Activated T-cell treated with anti-CD3 and anti-CD28 coated beads, Interleukin-2, amount 50 U/mL, for 24 hours (primary cell): ENCODE measurements around the gene C19orf67.
A peak's percentile ranks its signal among the peaks of the same experiment; 100 is the strongest.
"Not testable (repeated sequence)": the region's sequence is repeated elsewhere in the genome, so short reads cannot be mapped to it uniquely, and the experiment has no call there.

Source experiments
- DNase-seq: peaks from one replicate; pipeline ENCODE4 v3.0.0-alpha.2; 2020
- H3K27ac Mint-ChIP-seq: 2 replicates; pipeline ENCODE4 v1.8.0; 2020; ENCODE audit warnings: mild to moderate bottlenecking, mixed read lengths
- H3K27me3 Mint-ChIP-seq: 2 replicates; pipeline ENCODE4 v1.8.0; 2020; ENCODE audit warnings: mixed read lengths
- H3K36me3 Mint-ChIP-seq: 2 replicates; pipeline ENCODE4 v1.8.0; 2020; ENCODE audit warnings: low read depth, mixed read lengths
- H3K4me1 Mint-ChIP-seq: 2 replicates; pipeline ENCODE4 v1.8.0; 2020; ENCODE audit warnings: low read depth, mixed read lengths
- H3K4me3 Mint-ChIP-seq: 2 replicates; pipeline ENCODE4 v1.8.0; 2020; ENCODE audit warnings: mild to moderate bottlenecking, moderate library complexity, mixed read lengths
- H3K9me3 Mint-ChIP-seq: 2 replicates; pipeline ENCODE4 v1.8.0; 2020; ENCODE audit warnings: mixed read lengths

C19orf67 gene

DNA sequence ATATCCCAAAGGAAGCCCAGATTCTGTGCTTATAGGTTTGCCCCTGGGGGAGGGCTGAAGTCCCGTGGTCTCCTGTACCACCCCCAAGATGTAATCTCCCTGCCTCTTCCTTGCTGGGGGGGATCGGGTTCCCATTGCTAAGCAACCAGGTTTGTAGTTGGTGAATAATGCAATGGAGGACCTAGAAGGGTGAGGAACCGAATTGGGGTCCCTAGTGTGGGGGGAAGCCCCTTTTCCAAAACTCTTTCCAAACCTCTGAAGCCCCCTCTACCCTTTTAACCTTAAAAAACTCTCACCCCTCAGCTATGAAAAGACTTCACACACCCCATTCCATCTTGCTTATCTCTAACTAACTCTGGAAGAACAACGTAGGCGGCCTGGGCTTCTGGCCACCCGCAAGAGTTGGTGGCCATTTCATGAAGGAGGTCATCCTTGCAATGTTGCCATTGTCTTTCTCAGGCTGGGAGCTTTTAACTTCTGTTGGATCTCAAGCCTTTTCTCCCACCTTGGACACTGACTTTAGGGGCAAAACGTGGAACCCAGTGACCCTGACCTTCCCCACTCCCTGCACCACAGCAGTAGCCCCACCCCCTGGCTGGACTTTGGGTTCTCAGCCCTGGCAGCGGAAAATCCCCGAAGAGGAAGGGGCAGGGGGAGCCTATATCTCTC is 24.4 kb downstream of the C19orf67 start:
- DNase-seq = no peak
- Mint-ChIP-seq H3K4me3 (no peak overlapping the region), H3K27ac (no peak overlapping the region), H3K36me3 (no peaks in the 10 kb centered on the region), H3K4me1 (peaks cover 17% of the 10 kb centered on the region), H3K27me3 (peaks cover 36% of the 10 kb centered on the region), H3K9me3 (no peaks in the 10 kb centered on the region)

DNA sequence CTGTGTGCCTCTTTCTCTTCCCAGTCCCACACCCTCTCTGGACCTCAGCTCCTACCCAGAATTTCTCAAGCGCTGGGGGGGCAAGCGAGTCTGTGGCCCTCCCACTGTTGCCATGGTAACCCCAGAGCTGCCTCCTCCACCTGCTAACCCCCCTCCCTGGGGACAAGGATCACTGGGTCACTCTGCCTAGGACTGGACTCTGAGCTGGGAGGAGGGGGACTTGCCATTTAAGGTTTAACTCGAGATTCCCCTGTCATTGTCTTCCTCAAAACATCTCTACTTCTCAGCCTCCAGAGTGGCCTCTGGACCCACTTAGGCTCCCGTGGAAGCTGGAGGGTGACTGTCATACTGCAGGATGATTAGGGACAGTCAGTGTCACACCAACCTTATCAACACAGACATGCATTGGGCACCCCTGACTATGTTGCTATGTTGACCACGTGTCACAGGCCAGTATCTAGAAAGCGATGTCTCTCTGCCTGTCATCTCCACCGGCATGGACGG is 25.9 kb downstream of the C19orf67 start:
- Mint-ChIP-seq H3K9me3 (no peaks in the 10 kb centered on the region), H3K27ac (no peak overlapping the region), H3K36me3 (no peaks in the 10 kb centered on the region), H3K4me1 (peaks cover 17% of the 10 kb centered on the region), H3K4me3 (no peak overlapping the region), H3K27me3 (peaks cover 36% of the 10 kb centered on the region)
- no peak for DNase-seq

DNA sequence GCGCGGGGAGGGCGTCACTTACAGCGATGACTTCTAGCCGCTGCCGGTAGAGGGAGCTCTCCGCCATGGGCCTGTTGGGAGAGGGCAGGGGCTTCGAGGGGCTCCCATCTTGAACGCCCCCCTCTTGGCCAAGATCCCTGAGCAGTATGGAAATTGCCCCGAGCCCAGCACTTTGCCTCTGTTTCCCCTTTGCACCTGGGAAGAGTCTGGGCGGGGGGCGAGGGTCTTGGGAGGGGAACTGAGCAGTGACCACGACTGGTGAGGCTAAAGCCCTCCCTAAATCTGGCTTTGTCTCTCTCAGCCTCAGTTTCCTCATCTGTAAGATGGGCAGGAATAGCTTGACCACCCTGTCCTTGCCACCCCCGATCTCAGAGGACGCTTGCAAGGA is 26.5 kb downstream of the C19orf67 start:
- Mint-ChIP-seq H3K4me3 (peak overlapping the region; percentile 15), H3K27ac (no peak overlapping the region), H3K4me1 (peaks cover 17% of the 10 kb centered on the region)

DNA sequence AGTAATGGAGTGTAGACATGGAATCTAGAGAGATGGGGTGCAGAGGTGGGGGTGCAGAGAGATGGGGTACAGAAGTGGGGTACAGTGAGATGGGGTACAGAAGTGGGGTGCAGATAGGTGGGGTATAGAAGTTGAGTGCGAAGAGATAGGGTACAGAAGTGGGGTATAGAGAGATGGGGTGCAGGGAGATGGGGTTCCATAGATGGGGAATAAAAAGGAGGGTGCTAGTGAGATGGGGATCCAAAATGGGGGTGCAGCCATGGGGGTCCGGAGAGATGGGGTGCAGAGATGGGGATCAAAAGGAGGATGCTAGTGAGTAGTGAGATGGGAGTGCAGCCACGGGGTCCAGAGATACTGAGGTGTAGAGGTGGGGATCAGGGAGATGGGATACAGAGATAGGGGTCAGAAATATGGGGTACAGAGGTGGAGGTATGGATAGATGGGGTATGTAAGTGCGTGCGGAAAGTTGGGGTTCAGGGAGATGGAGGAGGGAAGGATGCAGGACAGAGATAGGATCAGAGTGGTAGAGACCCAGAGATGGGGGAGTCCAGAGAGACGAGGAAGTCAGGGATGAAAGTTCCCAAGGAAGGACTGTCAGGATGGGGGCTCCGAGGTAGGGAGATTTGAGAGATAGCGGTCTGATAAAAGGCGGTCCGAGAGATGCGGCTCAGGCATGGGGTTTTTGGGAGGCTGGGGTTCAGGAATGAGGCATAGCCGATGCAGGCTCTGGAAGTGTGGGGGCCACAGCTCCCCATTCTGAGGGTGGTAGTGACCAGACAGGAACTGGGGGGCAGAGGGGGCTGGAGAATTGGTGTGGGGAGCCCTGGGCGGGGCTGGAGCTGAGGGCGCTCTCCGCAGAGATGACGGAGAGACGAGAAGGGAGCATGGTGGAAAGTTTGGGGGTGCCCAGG is 27.1 kb downstream of the C19orf67 start:
- Mint-ChIP-seq H3K4me3 (peak overlapping the region; percentile 64), H3K27ac (no peak overlapping the region), H3K27me3 (peaks cover 36% of the 10 kb centered on the region), H3K9me3 (no peaks in the 10 kb centered on the region), H3K4me1 (peaks cover 17% of the 10 kb centered on the region), H3K36me3 (peaks cover under 1% of the 10 kb centered on the region)
- DNase-seq = no peak

More for the DNA sequence above, 26.5 kb downstream of the C19orf67 start:
- DNase-seq = peak; percentile 67
- Mint-ChIP-seq H3K27me3 (peaks cover 36% of the 10 kb centered on the region), H3K9me3 (no peaks in the 10 kb centered on the region), H3K36me3 (no peaks in the 10 kb centered on the region)

DNA sequence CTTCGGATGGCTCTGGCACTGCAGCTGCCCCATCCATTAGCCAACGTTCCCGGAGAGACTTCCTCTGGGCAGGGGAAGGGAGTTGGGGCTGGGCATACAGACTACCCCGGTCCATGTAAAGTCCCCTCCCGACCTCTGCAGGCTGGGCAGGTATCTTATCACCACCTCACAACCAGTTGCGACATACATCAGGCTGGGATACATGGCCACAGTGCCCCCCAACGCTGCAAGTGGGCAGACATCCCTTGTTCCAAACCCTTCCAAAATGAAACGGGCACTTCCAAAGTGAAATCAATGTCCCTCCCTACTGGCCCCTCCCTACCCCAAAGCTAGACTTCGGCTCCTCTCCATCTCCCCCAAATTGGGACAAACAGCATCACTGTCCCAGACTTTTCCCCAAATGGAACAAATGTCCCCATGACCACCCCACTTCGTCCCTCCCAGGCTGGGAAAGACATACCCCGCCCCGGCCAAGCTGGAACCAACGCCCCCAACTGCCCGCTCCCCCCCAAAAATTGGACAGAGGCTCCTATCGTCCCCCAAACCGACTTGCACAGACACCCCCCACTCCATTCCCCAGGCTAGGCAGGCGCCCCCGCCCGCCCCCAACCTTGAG is 28.7 kb downstream of the C19orf67 start:
- H3K36me3 Mint-ChIP-seq = peaks cover 16% of the 10 kb centered on the region
- H3K4me3 Mint-ChIP-seq = peak overlapping the region; percentile 25
- H3K4me1 Mint-ChIP-seq = peaks cover 17% of the 10 kb centered on the region
- no peaks in the 10 kb centered on the region for H3K9me3 Mint-ChIP-seq
- H3K27me3 Mint-ChIP-seq = peaks cover 36% of the 10 kb centered on the region
- DNase-seq = no peak
- H3K27ac Mint-ChIP-seq = no peak overlapping the region

DNA sequence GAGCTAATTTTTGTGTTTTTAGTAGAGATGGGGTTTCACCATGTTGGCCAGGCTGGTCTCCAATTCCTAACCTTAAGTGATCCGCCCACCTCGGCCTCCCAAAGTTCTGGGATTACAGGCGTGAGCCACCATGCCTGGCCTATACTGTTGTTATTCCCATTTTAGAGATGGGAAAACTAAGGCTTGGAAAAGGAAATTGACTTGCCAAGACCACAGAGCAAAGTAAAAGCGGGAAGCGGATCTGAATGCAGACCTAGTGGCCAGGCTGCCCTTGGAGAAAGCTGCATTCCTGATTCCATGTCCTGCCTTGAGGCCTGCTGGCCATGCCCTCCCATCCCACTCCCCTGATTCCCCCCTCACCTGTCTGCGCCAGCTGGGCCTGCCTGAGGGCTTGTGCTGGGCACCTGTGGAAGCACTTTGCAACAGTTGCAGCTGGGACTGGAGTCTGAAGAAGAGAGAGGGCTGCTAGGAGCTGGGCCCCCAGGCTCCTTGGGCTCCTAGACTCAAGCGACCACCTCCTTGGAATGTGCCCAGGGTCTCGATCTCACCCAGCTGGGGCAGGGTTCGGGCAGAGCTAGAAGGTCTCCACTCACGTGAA is 29.4 kb downstream of the C19orf67 start:
- Mint-ChIP-seq H3K4me3 (no peak overlapping the region), H3K27ac (no peak overlapping the region), H3K4me1 (peaks cover 17% of the 10 kb centered on the region), H3K36me3 (peaks cover 21% of the 10 kb centered on the region), H3K9me3 (no peaks in the 10 kb centered on the region), H3K27me3 (peaks cover 34% of the 10 kb centered on the region)
- DNase-seq = no peak

DNA sequence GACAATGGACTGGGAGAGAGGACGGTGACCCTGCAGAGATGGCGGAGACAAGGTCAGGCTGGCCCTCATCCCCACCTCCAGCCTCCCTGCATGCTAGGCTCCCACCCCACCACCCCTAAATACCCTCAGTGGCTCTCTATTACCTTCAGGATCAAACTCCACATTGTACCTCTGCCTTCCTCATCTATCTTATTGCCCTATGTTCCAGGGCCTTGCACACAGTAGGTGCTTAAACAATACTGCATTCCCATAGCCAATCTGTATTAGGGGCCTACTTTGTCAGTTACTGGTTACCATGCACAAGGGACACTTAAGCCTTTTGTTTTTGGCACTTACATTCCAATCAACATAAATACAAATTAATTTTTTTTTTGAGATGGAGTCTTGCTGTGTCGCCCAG is 30.2 kb downstream of the C19orf67 start:
- Mint-ChIP-seq H3K27ac (no peak overlapping the region), H3K36me3 (peaks cover 29% of the 10 kb centered on the region), H3K27me3 (peaks cover 26% of the 10 kb centered on the region), H3K4me3 (no peak overlapping the region), H3K4me1 (peaks cover 17% of the 10 kb centered on the region), H3K9me3 (no peaks in the 10 kb centered on the region)
- DNase-seq = no peak

DNA sequence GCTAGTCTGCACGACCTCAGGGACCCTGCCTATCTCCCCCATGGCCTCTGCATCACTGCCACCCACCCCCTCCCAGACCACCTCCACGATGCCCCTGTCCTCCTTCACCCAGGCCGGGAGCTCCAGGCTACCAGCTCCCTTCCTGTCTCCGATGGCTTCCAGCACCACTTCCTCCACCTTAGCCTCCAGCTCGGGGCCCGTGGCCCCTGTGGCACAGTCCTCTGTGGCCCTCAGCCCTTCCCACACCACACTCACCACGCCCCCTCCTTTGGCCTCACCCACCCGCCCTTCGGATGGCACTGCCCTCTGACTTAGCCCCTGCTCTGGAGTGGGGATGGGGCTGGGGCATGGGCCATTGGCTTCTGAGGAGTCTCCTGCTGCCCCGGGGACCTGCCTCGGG is 30.9 kb downstream of the C19orf67 start:
- peaks cover 36% of the 10 kb centered on the region for H3K36me3 Mint-ChIP-seq
- no peaks in the 10 kb centered on the region for H3K9me3 Mint-ChIP-seq
- H3K27me3 Mint-ChIP-seq = peaks cover 21% of the 10 kb centered on the region
- no peak for DNase-seq
- no peak overlapping the region for H3K27ac Mint-ChIP-seq
- peaks cover 17% of the 10 kb centered on the region for H3K4me1 Mint-ChIP-seq
- no peak overlapping the region for H3K4me3 Mint-ChIP-seq

DNA sequence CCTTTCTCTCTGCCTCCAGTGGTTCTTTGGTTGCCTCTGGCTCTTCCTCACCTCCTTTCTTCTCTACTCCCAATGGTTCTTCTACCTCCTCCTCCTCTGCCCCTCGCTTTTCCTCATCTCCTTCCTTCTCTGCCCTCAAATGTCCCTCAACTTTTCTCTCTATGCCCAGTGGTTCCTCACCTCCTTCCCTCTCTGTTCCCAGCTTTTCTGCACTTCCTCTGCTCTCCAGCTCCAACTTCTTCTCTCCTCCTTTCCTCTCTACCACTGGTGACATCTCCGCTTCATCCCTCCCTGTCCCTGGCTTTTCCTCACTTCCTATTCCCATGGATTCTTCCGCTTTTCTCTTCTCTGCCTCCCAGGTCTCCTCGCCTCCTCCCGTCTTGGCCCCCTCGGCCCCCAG is 31.5 kb downstream of the C19orf67 start:
- Mint-ChIP-seq H3K4me1 (peaks cover 16% of the 10 kb centered on the region), H3K4me3 (no peak overlapping the region), H3K27me3 (peaks cover 16% of the 10 kb centered on the region), H3K9me3 (no peaks in the 10 kb centered on the region), H3K36me3 (peaks cover 39% of the 10 kb centered on the region), H3K27ac (peak overlapping the region; percentile 59)
- DNase-seq = no peak

DNA sequence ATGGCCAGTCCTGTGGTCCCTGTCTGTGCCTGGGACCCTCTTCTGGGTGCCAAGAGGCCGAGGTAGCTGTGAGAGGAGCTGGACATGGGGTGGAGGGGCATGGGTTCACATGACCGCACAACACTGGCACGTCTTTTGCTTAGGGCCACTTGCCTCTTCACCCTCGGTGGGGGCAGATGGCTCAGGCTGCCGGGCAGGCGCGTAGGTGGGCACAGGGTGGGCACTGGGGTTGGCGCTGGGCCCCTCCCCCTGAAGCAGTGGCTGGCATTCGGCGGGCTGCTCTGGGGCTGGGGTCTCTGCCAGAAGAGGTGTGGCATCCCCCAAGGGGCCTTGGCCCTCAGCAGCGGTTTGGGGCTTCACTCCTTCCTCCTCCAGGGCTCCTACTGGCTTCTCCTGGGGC is 32.1 kb downstream of the C19orf67 start:
- H3K4me3 Mint-ChIP-seq = no peak overlapping the region
- no peak overlapping the region for H3K27ac Mint-ChIP-seq
- peaks cover 45% of the 10 kb centered on the region for H3K36me3 Mint-ChIP-seq
- no peaks in the 10 kb centered on the region for H3K9me3 Mint-ChIP-seq
- peaks cover 12% of the 10 kb centered on the region for H3K4me1 Mint-ChIP-seq
- no peak for DNase-seq
- peaks cover 10% of the 10 kb centered on the region for H3K27me3 Mint-ChIP-seq

DNA sequence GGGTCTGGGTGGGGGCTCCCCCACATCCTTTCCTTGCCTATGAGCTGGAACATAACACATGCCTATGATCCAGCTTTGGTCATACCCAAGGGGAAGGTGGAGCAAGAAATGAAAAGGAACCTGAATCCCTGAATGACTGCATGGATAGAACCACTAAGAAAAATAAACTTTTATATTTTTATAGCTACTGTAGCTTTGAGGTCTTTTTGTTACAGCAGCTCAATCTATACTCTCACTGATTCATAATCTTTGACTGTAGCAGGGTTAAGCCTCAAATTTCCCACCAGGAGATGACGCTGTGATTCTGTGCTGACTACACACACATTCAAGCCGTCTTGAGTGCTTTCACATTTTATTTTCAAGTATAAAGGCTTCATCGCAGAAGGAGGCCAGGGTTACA is 32.6 kb downstream of the C19orf67 start:
- Mint-ChIP-seq H3K4me3 (no peak overlapping the region), H3K27me3 (peaks cover 5% of the 10 kb centered on the region), H3K4me1 (peaks cover 12% of the 10 kb centered on the region), H3K27ac (no peak overlapping the region), H3K9me3 (no peaks in the 10 kb centered on the region), H3K36me3 (peaks cover 50% of the 10 kb centered on the region)
- DNase-seq = no peak

DNA sequence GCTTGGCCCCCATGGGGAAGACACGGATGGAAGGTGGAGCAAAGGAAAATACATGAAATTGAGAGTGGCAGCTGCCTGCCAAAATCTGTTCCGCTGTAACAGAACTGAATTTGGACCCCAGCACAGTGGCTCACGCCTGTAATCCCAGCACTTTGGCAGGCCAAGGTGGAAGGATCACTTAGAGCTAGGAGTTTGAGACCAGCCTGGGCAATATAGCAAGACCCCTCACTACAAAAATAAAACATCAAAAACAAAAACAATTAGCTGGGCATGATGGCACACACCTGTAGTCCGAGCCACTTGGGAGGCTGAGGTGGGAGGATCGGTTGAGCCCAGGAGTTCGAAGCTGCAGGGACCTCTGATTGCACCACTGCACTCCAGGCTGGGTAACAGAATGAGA is 33.1 kb downstream of the C19orf67 start:
- H3K9me3 Mint-ChIP-seq = no peaks in the 10 kb centered on the region
- no peak for DNase-seq
- no peaks in the 10 kb centered on the region for H3K27me3 Mint-ChIP-seq
- H3K27ac Mint-ChIP-seq = no peak overlapping the region
- no peak overlapping the region for H3K4me3 Mint-ChIP-seq
- H3K36me3 Mint-ChIP-seq = peaks cover 56% of the 10 kb centered on the region
- peaks cover 8% of the 10 kb centered on the region for H3K4me1 Mint-ChIP-seq

DNA sequence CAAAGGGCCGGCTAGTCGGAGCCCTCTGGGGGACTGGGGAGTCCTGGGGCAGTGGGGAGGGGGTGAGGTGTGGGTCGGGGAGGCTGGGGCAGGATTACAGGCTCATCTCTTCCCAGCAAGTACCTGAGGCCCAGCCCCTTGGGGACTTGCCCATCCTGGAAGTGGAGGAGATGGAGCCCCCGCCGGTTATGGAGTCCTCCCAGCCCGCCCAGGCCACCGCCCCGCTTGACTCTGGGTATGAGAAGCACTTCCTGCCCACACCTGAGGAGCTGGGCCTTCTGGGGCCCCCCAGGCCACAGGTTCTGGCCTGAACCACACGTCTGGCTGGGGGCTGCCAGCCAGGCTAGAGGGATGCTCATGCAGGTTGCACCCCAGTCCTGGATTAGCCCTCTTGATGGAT is 33.6 kb downstream of the C19orf67 start:
- H3K9me3 Mint-ChIP-seq = no peaks in the 10 kb centered on the region
- H3K36me3 Mint-ChIP-seq = peaks cover 61% of the 10 kb centered on the region
- no peaks in the 10 kb centered on the region for H3K27me3 Mint-ChIP-seq
- no peak overlapping the region for H3K4me3 Mint-ChIP-seq
- DNase-seq = no peak
- H3K27ac Mint-ChIP-seq = no peak overlapping the region
- H3K4me1 Mint-ChIP-seq = peaks cover 7% of the 10 kb centered on the region

DNA sequence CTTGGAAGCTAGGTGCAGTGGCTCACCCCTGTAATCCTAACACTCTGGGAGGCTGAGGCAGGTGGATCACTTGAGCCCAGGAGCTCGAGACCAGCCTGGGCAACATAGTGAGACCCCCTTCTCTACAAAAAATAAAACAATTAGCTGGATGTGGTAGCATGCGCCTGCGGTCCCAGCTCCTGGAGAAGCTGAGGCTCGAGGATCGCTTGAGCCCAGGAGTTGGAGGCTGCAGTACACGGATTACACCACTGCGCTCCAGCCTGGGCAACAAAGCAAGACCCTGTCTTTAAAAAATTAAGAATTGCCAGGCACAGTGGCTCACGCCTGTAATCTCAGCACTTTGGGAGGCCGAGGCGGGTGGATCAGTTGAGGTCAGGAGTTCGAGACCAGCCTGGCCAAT is 34.6 kb downstream of the C19orf67 start:
- not testable (repeated sequence) for H3K27me3 Mint-ChIP-seq

More for the DNA sequence above, 34.6 kb downstream of the C19orf67 start:
- not testable (repeated sequence) for H3K9me3 Mint-ChIP-seq, H3K27ac Mint-ChIP-seq, H3K4me3 Mint-ChIP-seq, DNase-seq
- peaks cover 11% of the 10 kb centered on the region for H3K4me1 Mint-ChIP-seq
- peaks cover 70% of the 10 kb centered on the region for H3K36me3 Mint-ChIP-seq
